Subcutaneous adipose tissue (tissue), 4 donors: Measurements from ENCODE around the gene FOXK2. TPM values are rescaled to one million over a fixed set of nuclear protein-coding genes. Genes with fewer than 3 reads are reported as not detected.

Source experiments
- CTCF ChIP-seq: fragments of 450-650 bp; IDR thresholded peaks from one replicate; pipeline ENCODE4 v1.5.1; 2016; ENCODE audit warnings: low read depth, mild to moderate bottlenecking, control low read depth, antibody characterized with exemption, moderate library complexity
- total RNA-seq, 4 donors: library from RNA; depleted of rRNA; stranded (reverse); fragments of >200 nt; gene quantifications; one replicate each; pipeline ENCODE4 v1.1.0, GENCODE V29; 2016

FOXK2 gene
- total RNA-seq = 10 to 100 TPM; 22.0 to 42.2 (median 35.0) TPM

- TF ChIP-seq CTCF = no peak
Observed at GRCh38 chr17:82518826-82519810, at the start of gene FOXK2. TSS of gene FOXK2 (plus strand) at chr17:82519732. CDS start at chr17:82519889, 157 bp downstream.

GRCh38 chr17:82470065-82470464 lies 49.5 kb upstream of the FOXK2 start:
- no peak for TF ChIP-seq CTCF

- no peak for TF ChIP-seq CTCF
Observed at GRCh38 chr17:82474223-82475010, 45.1 kb upstream of the FOXK2 start.

GRCh38 chr17:82475458-82475857 lies 44.1 kb upstream of the FOXK2 start:
- no peak for TF ChIP-seq CTCF

- no peak for TF ChIP-seq CTCF
Observed at GRCh38 chr17:82477934-82478333, 41.6 kb upstream of the FOXK2 start.

GRCh38 chr17:82479602-82480001 lies 39.9 kb upstream of the FOXK2 start:
- no peak for TF ChIP-seq CTCF

GRCh38 chr17:82480318-82480717 lies 39.2 kb upstream of the FOXK2 start:
- TF ChIP-seq CTCF = no peak
